Activated CD8-positive, alpha-beta memory T cell treated with anti-CD3 and anti-CD28 coated beads for 36 hours (primary cell): ENCODE results near the gene AUTS2. TPM values are rescaled to one million over a fixed set of nuclear protein-coding genes. Genes with fewer than 3 reads are reported as not detected.
"Not testable (repeated sequence)": the region's sequence is repeated elsewhere in the genome, so short reads cannot be mapped to it uniquely, and the experiment has no call there.

ENCODE experiments used
- CTCF ChIA-PET: fragments of 350-600 bp; sonication (Branson Sonifier 250); formaldehyde crosslinking; loops from one replicate; lab custom pipeline; 2021; ENCODE audit warnings: antibody characterized with exemption; lab: Charles Lee
- POLR2A ChIA-PET: fragments of 350-600 bp; sonication (Branson Sonifier 250); formaldehyde crosslinking; loops from one replicate; lab custom pipeline; 2021; ENCODE audit warnings: antibody characterized with exemption; lab: Charles Lee
- total RNA-seq, 2 experiments: library from RNA; stranded (reverse); gene quantifications; one replicate each; pipeline ENCODE4 v1.2.3, GENCODE V29; 2021

AUTS2 gene
- total RNA-seq, 2 experiments from 2014 or later, result 3.4 to 3.5 TPM

DNA sequence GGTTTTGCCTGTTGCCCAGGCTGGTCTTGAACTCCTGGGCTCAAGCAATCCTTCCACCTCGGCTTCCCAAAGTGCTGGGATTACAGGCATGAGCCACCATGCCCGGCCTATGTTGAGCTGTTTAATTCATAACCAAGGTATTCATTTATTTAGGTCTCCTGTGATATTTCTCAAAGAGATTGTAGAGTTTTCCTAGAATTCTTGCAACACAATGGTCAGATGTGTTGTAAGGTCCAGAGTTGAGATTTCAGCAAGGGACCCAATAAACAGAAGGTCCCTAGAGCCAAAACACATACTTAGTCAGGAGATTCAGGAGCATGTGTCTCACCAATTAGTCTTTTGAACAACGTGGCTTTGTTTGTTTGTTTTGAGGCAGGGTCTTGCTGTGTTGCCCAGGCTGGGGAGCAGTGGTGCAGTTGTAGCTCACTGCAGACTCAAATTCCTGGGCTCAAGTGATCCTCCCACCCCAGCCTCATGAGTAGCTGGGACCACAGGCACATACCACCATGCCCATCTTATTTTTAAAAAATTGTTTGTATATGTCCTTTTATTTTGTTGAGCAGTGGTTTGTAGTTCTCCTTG, 1212.4 kb downstream of the AUTS2 start:
- ChIA-PET POLR2A (no interaction called here), CTCF (interaction anchor here (0.8 kb wide), 1 partner anchor 791 kb away, joined by 3 read pairs; no protein-coding TSS in a partner anchor)

DNA sequence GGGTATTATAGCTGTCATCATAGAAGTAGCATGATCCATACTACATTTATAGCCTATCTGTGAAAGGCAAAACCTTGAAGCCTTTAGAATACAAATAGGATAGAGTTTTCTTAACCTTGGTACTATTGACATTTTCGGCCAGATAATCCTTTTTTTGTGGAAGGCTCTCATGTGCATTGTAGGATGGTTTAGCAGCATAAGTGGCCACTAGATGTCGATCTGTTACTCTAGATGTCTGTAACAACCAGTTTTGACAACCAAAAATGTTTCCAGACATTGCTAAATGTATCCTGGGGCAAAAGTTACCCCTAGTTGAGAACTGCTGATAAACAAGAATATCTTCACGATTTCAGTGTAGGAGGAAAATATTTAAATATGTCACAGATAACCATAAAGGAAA, 1214.2 kb downstream of the AUTS2 start:
- POLR2A ChIA-PET, result no interaction called here
- CTCF ChIA-PET, result no interaction called here

DNA sequence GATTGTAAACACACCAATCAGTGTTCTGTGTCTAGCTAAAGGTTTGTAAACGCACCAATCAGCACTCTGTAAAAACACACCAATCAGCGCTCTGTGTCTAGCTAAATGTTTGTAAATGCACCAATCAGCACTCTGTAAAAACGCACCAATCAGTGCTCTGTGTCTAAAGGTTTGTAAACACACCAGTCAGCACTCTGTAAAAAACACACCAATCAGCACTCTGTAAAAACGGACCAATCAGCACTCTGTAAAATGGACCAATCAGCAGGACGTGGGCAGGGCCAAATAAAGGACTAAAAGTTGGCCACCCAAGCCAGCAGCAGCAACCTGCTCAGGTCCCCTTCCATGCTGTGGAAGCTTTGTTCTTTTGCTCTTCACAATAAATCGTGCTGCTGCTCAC, 1224.2 kb downstream of the AUTS2 start:
- POLR2A ChIA-PET, result not testable (repeated sequence)
- CTCF ChIA-PET, result interaction anchor here (0.7 kb wide), 1 partner anchor 42 kb away, joined by 3 read pairs; no protein-coding TSS in a partner anchor

DNA sequence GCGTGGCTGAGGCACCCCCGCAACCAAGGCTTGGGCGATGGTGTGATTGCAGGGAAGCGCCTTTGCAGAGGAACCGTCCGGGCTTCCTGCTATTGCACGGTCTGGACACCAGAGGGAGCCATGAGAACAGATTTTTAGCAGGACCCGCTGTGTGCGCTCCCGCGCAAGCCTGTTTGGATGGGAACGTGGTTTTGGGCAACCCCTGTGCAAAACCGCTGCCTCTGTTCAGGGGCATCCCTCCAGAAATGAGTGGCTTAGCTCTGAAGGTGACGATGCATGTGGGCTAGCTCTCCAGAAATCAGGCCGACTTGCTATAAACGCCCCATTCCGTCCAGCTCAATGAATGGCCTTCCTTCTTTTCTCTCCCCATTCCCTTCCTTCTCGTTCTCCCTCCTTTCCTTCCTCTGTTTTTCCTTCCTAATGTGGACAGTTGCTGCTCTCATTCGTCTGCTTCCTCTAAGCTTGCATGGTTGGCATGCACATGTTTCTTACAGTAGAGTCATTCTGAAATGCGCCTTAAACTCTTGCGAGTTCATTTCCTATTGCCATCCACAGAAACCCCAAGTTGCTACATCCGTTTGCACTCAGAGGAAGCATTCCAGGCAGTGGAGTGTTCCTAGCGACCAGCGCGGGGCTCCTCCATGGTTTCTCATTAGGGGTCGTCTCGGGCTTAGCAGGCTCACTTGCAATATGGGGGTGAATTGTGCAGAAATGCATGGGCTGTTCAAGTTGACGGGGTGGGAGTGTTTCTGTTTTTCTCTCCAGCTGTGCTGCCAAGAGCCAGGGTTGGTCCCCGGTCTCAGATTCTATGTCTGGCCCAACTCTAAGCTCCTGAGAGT, 1231.2 kb downstream of the AUTS2 start:
- CTCF ChIA-PET, result interaction anchor here (1.2 to 1.3 kb wide), 2 partner anchors 19 to 907 kb away, joined by 3 read pairs; no protein-coding TSS in a partner anchor

DNA sequence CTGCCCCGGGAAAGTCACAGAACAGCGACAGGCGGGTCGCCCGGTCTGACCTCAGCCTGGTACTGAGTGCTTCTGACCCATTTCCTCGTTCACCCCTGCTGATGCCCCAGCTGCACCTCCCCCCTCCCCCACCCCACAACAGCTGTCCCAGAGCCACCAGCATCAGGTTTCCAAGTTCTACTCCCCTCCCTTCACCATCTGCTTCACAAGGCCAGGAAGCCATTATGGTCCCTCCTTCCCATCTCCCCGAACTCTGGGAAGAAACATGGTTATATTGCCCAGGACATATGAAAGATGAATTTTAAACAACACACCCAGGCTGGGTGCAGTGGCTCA, 1231.8 kb downstream of the AUTS2 start:
- POLR2A ChIA-PET, result no interaction called here
- CTCF ChIA-PET, result interaction anchor here (1.2 to 1.3 kb wide), 2 partner anchors 19 to 906 kb away, joined by 3 read pairs; no protein-coding TSS in a partner anchor

More for the DNA sequence above, 1231.2 kb downstream of the AUTS2 start:
- POLR2A ChIA-PET, result no interaction called here

DNA sequence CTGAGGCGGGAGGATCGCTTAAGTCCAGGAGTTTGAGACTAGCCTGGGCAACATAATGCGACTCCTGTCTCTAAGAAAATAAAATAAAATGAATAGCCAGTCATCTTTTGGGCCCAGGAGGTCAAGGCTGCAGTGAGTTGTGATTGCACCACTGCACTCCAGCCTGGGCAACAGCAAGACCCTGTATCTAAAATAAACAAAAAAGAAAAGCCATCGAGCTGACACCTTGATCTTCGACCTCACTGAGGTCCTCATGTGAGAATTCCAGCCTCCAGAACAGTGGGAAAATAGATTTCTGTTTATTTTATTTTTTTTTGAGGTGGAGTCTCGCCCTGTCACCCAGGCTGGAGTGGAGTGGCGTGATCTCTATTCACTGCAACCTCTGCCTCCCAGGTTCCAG, 1232.2 kb downstream of the AUTS2 start:
- CTCF ChIA-PET, result interaction anchor here (1.2 to 1.3 kb wide), 2 partner anchors 18 to 906 kb away, joined by 3 read pairs; no protein-coding TSS in a partner anchor
- POLR2A ChIA-PET, result no interaction called here

DNA sequence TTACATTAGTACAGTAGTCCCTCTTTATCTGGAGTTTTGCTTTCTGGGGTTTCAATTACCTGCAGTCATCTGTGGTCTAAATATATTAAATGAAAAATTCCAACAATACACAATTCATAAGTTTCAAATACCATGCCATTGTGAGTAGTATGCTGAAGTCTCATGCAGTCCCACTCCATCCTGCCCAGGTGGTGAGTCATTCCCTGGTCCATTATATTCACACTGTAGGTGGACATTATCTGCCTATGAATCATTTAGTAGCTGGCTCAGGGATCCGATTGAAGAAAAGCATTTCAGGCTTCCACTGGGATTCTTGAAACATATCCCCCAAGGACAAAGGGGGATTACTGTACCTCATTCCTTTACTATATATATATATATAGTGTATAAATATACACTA, 1235.5 kb downstream of the AUTS2 start:
- ChIA-PET CTCF (interaction anchor here (0.6 kb wide), 1 partner anchor 1426 kb away, joined by 3 read pairs; no protein-coding TSS in a partner anchor), POLR2A (no interaction called here)

DNA sequence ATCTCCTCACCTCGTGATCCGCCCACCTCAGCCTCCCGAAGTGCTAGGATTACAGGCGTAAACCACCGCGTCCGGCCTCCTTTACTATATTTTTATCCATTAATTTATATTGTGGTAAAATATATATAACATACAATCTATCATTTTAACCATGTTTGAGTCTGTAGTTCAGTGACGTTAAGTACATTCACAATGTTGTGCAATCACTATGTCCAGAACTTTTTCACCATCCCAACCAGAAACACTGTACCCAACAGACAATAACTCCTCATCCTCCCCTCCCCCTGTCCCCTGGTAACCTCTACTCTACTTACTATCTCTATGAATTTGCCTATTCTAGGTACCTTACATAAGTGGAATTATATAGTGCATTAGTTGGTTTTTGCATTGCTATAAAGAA, 1236.1 kb downstream of the AUTS2 start:
- CTCF ChIA-PET, result interaction anchor here (0.6 kb wide), 1 partner anchor 1427 kb away, joined by 3 read pairs; no protein-coding TSS in a partner anchor

DNA sequence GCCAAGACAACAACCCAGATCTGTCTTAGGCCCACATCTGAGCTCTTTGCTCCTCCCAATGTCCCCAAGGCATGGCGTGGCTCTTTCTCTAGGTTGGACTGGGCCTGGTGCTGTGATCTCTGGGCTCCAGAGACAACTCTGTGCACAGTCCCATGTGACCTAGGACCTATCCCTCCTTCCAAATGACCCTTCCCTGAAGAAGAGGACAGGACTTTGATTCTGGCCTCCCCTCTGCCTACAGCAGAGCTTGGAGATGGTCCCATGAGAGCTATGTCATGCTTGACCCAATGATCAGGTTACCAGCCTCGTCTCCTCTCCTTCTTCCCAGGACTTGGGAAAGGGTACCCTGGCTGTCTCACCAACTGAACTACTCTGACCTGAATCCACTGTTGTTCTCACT, 1237.4 kb downstream of the AUTS2 start:
- ChIA-PET CTCF (no interaction called here), POLR2A (no interaction called here)

More for the DNA sequence above, 1236.1 kb downstream of the AUTS2 start:
- POLR2A ChIA-PET, result no interaction called here

DNA sequence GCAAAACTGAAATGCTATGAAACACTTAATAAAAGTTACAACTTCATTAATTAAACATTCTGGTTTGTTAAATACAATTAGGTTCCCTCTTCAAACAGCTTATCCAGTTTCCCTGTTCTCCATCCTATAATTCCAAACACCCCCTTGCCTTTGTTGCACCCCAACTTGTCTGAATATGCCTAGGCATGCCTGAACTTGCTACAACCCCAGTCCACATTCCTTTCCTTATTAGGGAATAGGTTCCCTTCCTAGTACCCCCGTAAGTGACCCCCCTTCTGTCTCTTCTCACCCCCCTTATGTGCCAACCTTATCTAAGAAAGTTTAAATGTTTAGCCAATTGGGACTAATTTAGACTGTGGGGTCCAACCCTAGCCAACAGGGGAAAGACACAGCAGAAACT, 1238.0 kb downstream of the AUTS2 start:
- POLR2A ChIA-PET, result no interaction called here

DNA sequence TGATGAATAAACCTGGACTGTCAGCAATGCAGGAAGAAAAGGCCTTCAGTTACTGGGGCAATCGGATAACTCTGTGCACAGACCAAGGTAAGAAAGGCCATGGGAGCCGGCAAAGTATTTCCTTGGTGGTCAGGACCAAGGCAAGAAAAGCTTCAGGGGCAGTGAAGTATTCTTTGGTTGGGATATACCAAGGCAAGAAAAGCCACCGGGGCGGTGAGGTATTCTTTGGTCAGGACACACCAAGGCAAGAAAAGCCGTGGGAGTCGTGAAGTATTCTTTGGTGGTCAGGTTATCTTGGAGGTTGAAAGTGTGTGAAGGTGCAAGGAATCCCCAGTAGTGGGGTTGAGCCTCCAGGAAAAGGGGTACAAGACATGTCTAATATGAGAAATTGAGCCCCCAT, 1238.7 kb downstream of the AUTS2 start:
- ChIA-PET CTCF (no interaction called here), POLR2A (no interaction called here)

More for the DNA sequence above, 1238.0 kb downstream of the AUTS2 start:
- CTCF ChIA-PET, result no interaction called here

DNA sequence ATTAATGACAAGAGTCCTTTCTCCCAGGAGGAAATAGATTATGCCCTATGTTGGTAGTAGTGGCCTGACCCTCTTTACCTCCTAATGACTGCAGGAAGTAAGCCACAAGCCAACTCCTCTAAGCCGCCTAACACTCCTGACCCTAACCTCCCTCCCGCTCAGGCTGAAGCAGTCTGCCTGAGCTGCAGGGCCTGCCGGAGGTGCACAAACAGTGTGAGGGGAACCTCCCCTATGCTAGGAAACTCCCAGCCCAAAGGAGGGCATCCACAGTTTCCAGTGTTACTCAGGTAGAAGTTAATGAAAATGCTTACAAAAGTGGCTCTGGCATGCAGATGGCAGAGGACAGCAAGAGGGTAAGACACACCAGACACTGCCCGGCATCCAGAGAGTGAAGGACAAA, 1239.3 kb downstream of the AUTS2 start:
- POLR2A ChIA-PET, result no interaction called here
- CTCF ChIA-PET, result no interaction called here

DNA sequence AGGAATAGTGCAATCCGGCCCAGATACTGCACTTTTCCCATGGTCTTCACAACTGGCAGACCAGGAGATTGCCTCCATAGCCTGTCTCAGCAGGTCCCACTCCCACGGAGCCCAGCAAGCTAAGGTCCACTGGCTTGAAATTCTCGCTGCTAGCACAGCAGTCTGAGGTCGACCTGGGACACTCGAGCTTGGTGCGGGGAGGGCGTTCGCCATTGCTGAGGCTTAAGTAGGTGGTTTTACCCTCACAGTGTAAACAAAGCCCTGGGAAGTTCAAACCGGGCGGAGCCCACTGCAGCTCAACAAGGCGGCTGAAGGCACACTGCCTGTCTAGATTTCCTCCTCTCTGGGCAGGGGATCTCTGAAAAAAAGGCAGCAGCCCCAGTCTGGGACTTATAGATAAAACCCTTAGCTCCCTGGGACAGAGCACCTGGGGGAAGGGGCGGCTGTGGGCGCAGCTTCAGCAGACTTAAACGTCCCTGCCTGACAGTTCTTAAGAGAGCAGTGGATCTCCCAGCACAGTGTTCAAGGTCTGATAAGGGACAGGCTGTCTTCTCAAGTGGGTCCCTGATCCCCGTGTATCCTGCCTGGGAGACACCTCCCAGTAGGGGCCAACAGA, 1240.1 kb downstream of the AUTS2 start:
- POLR2A ChIA-PET, result no interaction called here

More for the DNA sequence above, 1240.1 kb downstream of the AUTS2 start:
- CTCF ChIA-PET, result no interaction called here
